CMK (cell line): Measurements from ENCODE around the gene PLEKHA6.

Experiments
- DNase-seq: peaks from one replicate; pipeline ENCODE4 v3.0.0-alpha.2; 2010; ENCODE audit warnings: low read depth

The PLEKHA6 gene

DNA sequence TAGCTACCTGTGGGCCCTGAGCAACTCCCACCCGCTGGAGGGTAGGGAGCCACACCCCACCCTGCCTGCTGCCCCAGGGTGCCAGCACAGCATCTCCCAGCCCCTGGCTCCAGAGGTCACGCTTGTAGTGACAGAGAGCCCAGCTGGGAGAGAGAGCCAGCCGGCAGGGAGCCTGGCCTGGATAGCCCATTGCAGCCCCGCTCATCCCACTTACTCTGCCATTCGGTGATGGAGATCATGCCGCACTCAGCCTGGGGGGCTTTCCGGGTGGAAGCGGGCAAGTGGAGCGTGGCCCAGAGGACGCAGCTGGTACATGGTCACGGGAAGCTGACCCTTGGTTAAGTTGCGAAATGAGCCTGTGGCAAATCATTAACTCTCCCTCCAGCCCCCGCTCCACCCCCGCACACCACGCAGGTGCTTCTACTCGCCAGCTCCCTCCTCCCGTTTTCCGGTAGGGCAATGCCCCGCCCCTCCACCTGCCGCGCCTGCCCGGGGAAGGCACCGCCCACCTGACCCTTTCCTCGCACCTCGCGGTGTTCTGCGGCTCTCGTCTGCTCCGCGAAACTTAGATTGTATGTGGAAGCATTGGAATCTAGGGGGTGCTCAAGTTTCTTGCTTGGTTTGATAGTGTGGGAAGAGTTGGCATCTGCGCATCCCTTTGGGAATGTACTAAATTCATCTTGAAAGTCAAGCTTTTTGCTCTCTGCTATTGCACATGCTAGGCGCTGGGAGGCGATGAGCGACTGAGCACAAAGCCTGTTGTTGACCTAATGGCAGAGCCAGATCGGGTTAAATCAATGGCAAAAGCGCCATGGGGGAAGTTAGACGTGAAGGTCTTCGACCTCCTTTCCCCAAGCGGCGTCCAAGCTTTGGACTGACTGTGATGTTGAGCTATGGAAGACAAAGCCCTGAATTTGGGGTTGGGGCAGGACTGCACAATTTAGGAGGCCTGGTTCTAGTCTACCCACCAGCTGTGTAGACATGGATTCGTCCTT is 145.8 kb downstream of the PLEKHA6 start, which contains the start of gene GOLT1A:
Gene GOLT1A, minus strand, starts transcription at position 321 of the 995 bp plus-strand sequence. Its CDS starts 82 bp downstream, at position 239.
- DNase-seq: no peak

DNA sequence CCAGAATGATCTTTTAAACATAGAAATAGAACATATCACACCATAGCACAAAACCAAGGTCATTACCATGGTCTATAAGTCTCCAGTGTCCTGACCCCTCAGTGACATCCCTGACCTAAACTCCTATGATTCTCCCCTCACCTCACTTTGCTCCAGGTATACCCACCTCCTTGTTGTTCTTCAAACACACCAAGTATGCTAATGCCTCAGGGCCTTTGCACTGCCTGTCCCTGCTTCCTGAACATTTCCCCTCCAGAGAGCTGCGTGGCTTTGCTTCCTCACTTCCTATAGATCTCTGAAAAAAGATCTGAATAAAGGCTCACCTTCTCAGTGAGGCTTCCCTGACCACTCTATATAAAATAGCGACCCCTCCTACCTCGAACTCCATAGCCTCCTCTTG is 147.0 kb downstream of the PLEKHA6 start:
- no peak for DNase-seq

DNA sequence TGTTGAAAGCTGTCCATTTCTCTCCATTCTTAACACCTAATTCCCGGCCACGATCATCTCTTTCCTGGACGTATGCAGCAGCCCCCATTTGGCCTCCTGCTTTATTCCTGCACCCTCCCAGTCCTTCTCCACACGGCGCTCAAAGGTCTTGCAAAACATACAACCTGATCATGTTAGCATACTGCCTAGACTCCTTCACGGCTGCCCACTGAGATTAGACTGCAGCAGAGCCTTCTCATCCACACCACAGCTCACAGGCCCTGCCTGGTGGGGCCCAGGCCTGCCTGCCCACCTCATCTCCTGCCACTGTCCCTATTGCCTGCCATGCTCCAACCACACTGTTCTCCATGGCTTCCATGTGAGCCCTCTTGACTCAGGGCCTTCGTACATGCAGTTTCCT is 148.7 kb downstream of the PLEKHA6 start:
- DNase-seq: no peak

DNA sequence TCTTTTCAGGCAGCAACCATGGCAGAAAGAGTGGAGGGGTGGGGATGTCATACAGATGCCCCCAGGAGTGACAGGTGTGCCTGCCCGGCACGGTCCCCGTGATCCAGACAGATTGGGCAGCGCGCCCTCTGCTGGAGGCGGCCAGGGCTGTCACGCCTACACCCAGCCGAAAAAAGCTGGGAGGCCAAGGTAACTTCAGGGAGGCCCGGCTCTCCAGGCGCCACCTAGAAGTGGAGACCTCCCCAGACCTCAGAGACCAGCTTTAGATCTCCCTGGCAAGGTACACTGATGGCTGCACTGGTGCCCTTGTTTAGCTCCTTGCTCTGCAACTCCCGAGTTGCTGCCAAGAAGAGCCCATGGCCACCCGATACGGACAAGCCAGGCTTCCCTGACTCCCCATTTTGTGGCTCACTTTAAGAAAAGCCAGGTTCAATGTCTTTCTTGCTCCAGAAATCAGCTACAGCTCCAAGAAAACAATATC is 152.6 kb downstream of the PLEKHA6 start:
- DNase-seq: no peak

DNA sequence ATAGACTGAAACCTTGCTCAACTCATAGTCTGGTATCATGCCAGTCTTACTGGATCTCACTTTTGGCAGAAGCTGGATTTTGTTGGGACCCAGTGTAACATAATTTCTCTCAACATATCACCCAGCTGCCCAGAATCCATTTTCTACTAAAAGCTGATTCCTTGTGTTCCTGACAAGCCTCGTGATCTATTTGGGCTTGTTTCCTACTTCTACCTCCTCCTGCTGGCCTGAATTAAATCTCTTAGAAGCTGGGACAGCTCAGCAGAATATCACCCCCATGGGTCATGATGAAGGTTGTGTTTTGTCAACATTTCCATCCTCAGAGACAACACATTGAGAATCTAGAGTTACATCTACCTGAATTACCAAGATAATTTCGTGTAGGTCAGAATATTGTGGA is 153.6 kb downstream of the PLEKHA6 start:
- DNase-seq: no peak

DNA sequence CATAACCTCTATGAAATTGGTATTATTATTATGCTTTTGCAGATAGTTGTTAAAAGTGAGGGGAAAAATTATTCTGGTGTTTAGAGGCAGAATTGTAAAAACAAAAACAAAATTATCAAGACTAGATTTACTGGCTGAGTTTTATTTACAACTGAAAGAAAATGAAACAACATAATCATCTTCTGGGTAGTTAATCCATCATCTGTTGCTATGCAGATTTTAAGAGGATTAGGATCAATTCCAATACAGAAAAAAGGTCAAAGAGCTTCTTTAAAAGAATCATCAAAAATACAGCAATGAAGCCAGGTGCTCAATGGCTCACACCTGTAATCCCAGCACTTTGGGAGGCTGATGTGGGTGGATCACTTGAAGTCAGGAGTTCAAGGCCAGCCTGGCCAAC is 154.2 kb downstream of the PLEKHA6 start:
- no peak for DNase-seq

DNA sequence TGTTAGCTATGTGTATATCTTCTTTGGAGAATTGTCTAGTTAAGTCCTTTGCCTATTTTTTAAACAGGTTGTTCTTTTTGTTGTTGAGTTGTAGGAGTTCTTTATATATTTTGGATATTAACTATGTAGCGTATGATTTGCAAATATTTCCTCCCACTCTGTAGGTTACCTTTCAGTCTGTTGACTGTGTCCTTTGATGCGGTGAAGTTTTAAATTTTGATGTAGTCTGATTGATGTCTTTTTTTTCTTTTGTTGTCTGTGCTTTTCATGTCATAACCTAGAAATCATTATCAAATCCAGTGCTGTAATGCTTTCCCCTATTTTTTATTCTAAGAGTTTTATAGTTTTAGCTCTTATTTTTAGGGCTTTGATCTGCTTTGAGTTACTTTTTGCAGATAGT is 154.8 kb downstream of the PLEKHA6 start:
- DNase-seq: no peak

DNA sequence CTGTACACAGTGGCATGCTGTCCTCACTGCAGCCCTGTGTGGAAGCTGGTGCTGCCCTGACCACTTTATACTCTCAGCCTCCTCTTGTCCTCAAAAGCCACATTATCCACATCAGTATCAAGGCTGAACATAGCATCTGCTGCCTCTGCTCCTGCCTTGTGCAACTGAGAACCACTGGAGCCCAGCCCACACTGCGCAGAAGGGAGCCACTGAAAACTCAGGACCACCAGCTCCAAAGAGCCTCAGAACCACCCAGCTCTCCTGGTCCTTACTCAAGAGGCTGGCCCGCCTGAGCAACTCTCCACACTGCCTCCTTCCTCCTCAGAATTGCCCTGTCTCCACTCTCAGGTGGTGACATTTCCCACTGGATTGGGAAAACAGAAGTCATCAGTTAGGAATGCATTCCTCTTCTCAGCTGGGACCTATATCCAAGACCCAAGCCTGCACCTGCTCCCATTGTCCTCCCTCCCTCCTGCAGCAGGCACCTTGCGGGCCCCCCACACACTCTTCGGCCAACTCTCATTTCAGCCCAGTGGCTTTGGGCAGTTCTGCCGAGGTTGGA is 156.4 kb downstream of the PLEKHA6 start:
- DNase-seq: no peak

DNA sequence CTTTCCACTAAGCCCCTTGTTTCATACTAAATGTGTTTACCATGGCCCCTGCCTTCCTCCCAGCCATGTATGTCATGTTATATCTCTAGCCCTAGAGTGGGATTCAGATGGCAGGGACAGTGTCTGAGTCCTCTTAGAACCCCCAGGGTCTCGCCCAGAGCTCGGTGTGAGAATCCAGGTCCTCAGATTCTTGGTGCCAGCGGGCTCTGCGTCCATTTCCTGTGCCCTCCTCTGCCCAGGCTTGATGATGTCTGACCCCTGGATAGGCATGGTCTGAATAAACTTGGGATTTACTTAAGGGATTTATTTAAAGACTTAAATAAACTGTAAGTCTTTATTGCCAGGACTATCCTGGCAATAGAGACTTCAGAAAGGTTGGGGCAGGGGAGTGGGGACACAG is 157.2 kb downstream of the PLEKHA6 start:
- DNase-seq: no peak

DNA sequence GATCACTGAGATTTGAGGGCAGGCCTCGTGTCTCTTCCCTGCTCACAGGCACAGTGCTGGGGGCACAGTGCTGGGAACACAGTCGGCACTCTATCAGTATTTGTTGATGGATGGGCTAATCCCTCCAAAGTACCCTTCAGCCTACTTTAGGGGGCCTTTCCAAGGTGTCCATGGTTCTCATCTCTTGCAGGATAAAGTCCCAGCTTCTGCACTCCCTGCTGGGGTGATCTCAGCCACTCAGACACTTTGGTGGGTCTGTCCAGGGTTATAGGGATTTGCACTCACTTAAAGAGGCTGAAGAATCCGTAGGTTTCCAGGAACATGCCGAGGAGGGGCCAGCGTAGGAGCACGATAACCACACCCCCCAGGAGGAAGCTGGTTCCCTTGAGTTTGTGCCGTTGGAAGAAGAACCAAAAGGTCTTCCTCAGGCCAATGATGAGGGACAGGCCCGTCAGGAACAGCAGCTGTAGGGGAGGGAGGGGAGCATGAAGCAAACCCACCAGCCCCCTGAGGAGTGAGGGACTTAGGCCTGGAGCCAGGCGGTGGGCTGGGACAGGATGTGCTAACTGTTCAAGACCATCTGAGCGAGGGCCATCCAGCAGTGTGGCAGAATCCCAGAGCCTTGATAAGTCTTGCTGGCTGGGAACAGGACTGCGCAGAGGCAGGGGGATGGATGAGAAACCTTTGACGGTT is 158.2 kb downstream of the PLEKHA6 start:
- DNase-seq: no peak

DNA sequence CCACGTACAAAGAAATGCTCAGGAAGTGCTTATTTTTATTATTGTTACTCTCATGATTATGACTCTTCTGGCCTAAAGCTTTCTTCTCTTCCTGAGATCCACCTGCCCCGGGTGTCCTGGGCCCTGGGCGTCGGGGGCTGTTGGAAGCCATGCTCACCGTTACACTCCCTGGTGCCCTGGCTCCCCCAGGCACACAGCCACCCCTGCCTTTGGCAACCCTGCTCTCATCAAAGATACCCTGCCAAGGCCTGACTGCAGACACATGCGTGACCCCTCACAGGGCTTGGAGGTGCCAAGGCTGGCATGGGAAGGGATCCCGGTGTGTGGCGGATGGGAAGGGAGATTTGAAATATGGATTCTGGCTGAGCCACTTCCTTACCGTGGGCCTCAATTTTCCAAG is 160.2 kb downstream of the PLEKHA6 start:
- DNase-seq: no peak

DNA sequence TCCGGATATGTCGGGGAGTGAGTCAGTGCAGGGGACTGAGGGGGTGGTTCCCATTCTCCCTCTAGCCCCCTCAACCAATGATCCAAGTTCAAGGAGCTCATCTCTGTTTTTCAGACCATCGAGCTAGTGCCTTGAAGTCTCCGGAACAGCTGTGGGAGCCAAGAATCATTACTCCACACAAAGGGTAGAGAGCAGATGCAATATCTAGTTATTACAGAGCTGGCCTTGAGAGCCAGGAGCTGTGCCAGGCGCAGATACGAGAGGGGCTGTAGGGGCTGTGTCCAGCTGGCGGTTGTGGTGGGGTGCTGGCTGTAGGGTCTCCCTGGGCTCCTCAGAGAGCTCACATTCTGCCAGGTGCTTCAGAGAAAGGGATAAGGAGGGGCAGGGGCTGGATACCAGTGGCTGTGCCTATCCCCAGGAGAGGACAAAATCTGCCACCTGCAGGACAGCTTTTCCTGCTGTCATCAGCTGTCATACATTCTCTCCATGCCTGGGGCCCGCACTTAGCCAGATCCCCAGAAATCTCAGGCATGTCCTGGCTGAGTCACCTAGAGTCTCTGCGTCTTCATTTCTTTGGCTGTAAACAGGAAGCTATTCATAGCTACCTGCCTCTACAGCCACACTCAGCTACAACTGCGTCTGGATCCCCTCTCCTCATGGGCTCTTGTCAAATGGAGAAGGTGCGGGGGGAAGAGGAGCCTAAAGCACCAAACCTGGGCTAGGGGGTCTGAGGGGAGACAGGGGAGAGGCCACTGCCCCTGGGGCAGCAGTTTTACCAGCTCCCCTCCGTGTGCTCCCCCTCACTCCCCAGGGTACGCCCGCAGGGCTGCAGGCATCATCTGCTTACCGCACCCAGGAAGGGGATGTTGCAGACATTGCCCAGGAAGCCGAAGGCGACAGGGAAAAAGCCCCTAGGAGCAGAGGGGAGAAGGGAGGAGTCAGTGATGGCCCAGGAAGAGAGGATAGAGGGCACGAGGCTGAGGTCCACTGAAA is 161.1 kb downstream of the PLEKHA6 start:
- no peak for DNase-seq

DNA sequence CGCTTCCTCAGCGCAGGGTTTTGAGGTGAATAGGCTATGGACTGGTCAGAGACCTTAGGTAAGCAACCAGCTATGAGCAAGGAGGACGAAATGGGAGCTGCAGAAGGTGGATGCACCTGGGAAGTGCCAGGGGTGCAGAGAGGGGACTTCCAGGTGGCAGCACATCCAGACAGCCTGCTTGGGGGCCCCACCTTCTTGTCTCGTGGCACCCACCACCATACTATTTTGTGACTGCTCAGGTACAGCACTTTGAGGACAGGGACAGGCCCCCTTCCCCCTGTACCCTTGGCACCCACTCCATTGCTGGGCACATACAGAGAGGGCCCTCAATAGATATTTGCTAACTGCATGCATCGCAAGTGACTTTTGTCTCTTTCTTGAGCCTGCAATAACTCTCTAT is 162.7 kb downstream of the PLEKHA6 start:
- DNase-seq: no peak

DNA sequence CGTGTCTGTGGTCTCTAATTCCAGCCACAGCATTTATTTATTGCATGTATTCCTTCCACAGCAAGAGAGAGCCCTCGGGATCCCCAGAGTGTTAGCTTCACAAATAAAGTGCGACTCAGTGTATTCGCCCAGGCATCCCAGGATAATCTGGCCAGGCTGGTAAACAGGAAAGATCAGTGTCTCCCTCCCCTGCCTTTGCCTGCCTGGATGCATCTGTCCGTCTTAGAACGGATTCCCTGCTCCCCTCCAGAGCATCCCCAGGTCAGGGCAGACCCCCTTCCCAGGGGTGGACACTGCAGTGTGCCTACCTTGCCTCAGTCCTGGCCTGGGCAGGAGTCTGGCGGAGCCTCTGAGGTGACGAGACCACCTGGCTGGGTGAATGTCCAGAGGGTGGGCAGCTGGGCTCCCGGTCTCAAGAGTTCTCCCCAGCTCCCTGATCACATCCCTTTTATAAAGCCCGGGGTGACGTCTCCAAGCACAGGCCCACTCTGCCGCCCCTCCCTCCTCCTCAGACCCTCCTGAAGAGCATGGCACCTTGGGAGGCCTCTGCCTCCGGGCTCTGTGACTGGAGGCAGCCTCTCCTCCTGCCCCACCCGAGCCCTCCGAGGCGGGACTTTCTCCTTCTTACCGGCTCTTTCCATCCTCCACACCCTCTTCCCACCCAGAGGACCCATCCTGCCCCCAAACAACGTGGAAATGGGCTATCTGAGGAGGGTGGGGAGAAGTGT is 163.5 kb downstream of the PLEKHA6 start, which contains the start of gene KISS1:
Gene KISS1, minus strand, starts transcription at position 424 of the 728 bp plus-strand sequence. CDS start 3,615 bp downstream, outside the sequence.
- DNase-seq: no peak

DNA sequence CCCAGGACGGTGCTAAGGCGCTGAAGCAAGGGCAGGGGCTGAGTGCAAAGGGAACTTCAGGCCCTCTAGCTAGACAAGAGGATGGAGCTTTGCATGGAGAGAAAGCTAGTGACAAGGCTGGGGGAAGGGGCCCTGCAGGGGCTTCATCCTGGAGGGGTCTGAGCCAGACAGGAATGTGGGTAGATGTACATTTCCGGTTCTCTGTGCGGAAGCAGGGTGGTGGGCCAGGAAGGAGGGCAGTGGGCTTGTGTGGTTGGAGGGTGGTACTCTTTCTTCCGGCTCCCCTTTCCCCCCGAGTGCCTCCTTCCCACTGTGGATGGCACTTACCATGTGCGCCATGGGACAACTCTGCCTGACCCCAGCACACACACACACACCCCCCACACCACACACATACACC is 165.0 kb downstream of the PLEKHA6 start:
- DNase-seq: peak; percentile 76

DNA sequence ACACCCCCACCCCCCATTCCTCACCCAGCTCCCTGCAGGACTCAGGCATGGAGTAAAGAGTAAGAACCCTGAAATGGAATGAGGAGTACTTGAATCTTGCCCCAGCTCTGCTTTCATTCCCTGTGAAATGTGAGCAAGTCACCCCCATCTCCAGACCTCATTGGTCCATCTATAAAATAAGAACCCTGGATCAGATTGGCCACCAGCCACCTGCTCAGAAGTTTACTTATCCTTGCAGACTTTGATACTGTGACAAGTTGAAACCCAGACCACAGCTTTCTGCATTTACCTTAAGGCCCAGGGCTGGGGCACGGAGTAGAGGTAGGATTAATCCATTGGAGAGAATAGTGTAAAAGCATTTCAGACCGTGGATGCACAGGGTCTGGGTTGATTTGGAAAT is 165.6 kb downstream of the PLEKHA6 start:
- no peak for DNase-seq

DNA sequence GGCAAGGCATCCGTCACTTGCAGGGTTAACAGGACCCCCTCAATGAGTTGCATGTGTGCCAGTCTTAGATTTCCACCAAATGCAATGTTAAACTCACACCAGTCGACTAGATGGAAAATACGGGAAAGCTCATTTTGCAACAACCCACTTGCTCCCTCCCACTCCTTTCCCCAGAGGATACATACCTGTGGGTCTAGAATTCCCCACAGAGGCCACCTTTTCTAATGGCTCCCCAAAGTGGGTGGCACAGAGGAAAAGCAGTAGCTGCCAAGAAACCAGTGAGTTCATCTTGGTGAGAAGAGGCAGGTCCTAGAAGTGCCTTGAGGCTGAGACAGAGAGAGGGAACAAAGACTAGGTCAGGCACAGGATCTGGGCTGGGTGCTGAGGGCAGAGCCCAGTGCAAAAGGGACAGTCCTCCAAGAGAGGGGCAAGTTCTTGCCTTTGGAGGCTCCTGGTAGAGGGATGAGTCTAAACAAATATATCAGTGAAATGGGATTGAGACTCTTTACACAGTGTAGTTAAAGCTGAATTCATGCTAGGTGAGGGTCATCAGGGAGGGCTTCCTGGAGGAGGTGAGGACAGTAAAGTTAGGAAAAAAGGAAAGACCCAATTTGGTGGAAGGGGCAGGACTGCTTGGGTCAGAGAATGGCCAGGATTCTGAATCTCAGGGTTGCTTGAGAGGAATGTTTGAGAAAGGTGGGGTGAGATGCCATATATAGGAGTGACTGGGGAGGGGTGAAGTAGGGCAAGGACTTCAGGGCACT is 167.0 kb downstream of the PLEKHA6 start:
- no peak for DNase-seq

DNA sequence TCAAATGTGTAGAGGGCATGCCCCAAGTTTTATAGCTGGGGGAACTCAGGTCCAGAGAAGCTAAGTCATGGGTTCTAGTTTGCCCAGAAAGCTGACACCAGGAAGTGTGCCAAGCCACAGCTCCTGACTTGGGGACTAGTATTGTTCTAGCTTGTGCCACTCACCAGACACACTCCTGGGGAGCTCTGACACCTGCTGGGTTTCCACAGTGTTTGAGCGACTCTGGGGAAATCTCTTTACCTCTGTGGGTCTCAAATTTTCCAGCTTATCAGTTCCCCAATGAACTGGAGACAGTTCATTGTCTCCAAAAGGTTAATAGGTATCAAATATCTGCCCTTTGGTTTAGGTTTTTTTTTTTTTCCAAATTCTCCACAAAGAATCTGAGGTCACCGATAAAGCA is 167.7 kb downstream of the PLEKHA6 start:
- DNase-seq: no peak

DNA sequence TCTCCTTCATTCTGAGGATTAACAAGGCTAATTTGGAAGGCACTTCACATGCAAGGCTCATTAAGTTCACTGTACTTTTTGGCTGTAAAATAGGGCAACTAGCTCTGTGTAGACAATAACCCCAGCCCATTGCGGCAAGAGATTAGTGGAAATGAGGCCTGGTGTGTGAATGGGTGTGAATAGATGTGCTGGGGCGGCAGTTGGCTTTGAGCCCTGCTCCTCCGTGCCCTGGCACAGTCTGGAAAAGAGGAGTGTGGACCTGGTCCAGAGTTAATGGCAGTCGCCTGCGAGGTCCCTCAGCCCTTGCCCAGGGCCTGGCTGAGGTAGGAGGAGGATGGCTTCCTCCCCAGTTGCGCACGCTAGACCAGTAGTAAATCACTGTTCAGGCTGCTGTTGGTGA is 168.3 kb downstream of the PLEKHA6 start:
- DNase-seq: no peak
